ENCODE data around the gene CNEP1R1.

DNA sequence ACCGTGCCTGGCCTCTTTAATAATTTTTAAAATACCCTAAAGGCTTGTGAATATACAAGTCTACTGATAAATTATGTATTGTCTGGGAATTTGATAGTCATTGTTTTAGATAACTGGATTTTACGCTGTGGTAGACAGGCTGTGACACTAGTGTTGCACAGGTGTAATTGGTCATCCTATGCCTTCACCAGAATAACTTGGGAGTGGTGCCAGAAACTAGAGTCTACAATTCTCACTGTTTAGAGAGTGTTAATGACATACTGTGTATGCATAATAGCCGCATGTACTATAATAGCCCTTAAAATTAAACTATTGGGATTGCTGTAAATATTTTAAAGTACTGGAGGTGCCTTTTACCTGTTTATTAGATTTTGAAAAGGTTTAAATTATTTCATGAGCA is 11.4 kb downstream of the CNEP1R1 start:
- TF ChIP-seq, protein P1, sequence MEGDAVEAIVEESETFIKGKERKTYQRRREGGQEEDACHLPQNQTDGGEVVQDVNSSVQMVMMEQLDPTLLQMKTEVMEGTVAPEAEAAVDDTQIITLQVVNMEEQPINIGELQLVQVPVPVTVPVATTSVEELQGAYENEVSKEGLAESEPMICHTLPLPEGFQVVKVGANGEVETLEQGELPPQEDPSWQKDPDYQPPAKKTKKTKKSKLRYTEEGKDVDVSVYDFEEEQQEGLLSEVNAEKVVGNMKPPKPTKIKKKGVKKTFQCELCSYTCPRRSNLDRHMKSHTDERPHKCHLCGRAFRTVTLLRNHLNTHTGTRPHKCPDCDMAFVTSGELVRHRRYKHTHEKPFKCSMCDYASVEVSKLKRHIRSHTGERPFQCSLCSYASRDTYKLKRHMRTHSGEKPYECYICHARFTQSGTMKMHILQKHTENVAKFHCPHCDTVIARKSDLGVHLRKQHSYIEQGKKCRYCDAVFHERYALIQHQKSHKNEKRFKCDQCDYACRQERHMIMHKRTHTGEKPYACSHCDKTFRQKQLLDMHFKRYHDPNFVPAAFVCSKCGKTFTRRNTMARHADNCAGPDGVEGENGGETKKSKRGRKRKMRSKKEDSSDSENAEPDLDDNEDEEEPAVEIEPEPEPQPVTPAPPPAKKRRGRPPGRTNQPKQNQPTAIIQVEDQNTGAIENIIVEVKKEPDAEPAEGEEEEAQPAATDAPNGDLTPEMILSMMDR (conservative IDR thresholded peaks at IDR 0.05; ENCODE audit: low read depth, low read length) = no peak
- TF ChIP-seq NFE2L2 (IDR thresholded peaks at IDR 0.05; ENCODE audit: low read depth, low read length) (no peak), MXI1 (IDR thresholded peaks at IDR 0.05; ENCODE audit: borderline replicate concordance, low read depth, low read length) (no peak), CHD1 (IDR thresholded peaks at IDR 0.05; ENCODE audit: low read depth, low read length) (no peak), POLR2A (IDR thresholded peaks at IDR 0.05; ENCODE audit: low read depth, low read length) (no peak), MAFK (IDR thresholded peaks at IDR 0.05; ENCODE audit: low read depth, low read length) (no peak), RAD21 (IDR thresholded peaks at IDR 0.05; ENCODE audit: low read length) (no peak), MAZ (IDR thresholded peaks at IDR 0.05; ENCODE audit: borderline replicate concordance, low read depth, low read length) (no peak), SMC3 (IDR thresholded peaks at IDR 0.05; ENCODE audit: low read depth, low read length) (no peak), RCOR1 (IDR thresholded peaks at IDR 0.05; ENCODE audit: insufficient replicate concordance, low read length) (no peak)
- TF ChIP-seq, protein P2, sequence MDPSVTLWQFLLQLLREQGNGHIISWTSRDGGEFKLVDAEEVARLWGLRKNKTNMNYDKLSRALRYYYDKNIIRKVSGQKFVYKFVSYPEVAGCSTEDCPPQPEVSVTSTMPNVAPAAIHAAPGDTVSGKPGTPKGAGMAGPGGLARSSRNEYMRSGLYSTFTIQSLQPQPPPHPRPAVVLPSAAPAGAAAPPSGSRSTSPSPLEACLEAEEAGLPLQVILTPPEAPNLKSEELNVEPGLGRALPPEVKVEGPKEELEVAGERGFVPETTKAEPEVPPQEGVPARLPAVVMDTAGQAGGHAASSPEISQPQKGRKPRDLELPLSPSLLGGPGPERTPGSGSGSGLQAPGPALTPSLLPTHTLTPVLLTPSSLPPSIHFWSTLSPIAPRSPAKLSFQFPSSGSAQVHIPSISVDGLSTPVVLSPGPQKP (IDR thresholded peaks at IDR 0.05; ENCODE audit: borderline replicate concordance, low read depth, low read length) = no peak
